ENCODE results near the gene TIPIN.
A peak's percentile ranks its signal among the peaks of the same experiment; 100 is the strongest.

The TIPIN gene

GRCh38 chr15:66356359-66357236, at the start of gene TIPIN:
Gene TIPIN (minus strand): TSS chr15:66356685. CDS start chr15:66352947, 3,738 bp downstream.
- TF ChIP-seq CTCF (IDR thresholded peaks at IDR 0.05; ENCODE audit: extremely low read depth, insufficient read depth, missing control alignments), result no peak
- in situ Hi-C loops (cut with MboI; ENCODE audit: low pct_unique_long_range_greater_than_20kb, low sequenced_read_pairs, unreplicated experiment), result no loop called here
- peak; percentile 92 for DNase-seq (ENCODE audit: low spot score)

- in situ Hi-C loops (cut with MboI; ENCODE audit: low pct_unique_long_range_greater_than_20kb, low sequenced_read_pairs, unreplicated experiment), result no loop called here
- no peak for DNase-seq (ENCODE audit: low spot score)
- TF ChIP-seq CTCF (IDR thresholded peaks at IDR 0.05; ENCODE audit: extremely low read depth, insufficient read depth, missing control alignments), result no peak
These were observed 49.1 kb upstream of the TIPIN start for GRCh38 chr15:66405615-66406014.

GRCh38 chr15:66405007-66405406, 48.5 kb upstream of the TIPIN start:
- DNase-seq (ENCODE audit: low spot score), result no peak
- no peak for TF ChIP-seq CTCF (IDR thresholded peaks at IDR 0.05; ENCODE audit: extremely low read depth, insufficient read depth, missing control alignments)
- in situ Hi-C loops (cut with MboI; ENCODE audit: low pct_unique_long_range_greater_than_20kb, low sequenced_read_pairs, unreplicated experiment), result no loop called here

- in situ Hi-C loops (cut with MboI; ENCODE audit: low pct_unique_long_range_greater_than_20kb, low sequenced_read_pairs, unreplicated experiment), result no loop called here
- no peak for TF ChIP-seq CTCF (IDR thresholded peaks at IDR 0.05; ENCODE audit: extremely low read depth, insufficient read depth, missing control alignments)
- no peak for DNase-seq (ENCODE audit: low spot score)
These were observed 48.0 kb upstream of the TIPIN start for GRCh38 chr15:66404532-66404931.

- TF ChIP-seq CTCF (IDR thresholded peaks at IDR 0.05; ENCODE audit: extremely low read depth, insufficient read depth, missing control alignments), result no peak
- no peak for DNase-seq (ENCODE audit: low spot score)
- in situ Hi-C loops (cut with MboI; ENCODE audit: low pct_unique_long_range_greater_than_20kb, low sequenced_read_pairs, unreplicated experiment), result no loop called here
These were observed 47.6 kb upstream of the TIPIN start for GRCh38 chr15:66404122-66404521.

- in situ Hi-C loops (cut with MboI; ENCODE audit: low pct_unique_long_range_greater_than_20kb, low sequenced_read_pairs, unreplicated experiment), result no loop called here
- DNase-seq (ENCODE audit: low spot score), result no peak
- TF ChIP-seq CTCF (IDR thresholded peaks at IDR 0.05; ENCODE audit: extremely low read depth, insufficient read depth, missing control alignments), result no peak
These were observed 46.8 kb upstream of the TIPIN start for GRCh38 chr15:66403323-66403722.

Data from GM13977 (cell line).